IMR-90 (cell line): ENCODE results near the gene GNAI2.
"Not testable (repeated sequence)": the region's sequence is repeated elsewhere in the genome, so short reads cannot be mapped to it uniquely, and the experiment has no call there.

Source experiments
- CTCF ChIP-seq: conservative IDR thresholded peaks from 2 replicates; pipeline ENCODE4 v1.5.1; 2012; ENCODE audit warnings: mild to moderate bottlenecking, low read depth, low read length, improper control_type of control experiment
- USF2 ChIP-seq: fragments of 150-350 bp; IDR thresholded peaks from 2 replicates; pipeline ENCODE4 v1.6.1; 2017; ENCODE audit warnings: mild to moderate bottlenecking, antibody characterized with exemption, low read length, low read depth

- not testable (repeated sequence) for TF ChIP-seq CTCF, USF2
Measured at GRCh38 chr3:50228184-50228763, 7.7 kb upstream of the GNAI2 start.
